Esophagus squamous epithelium (tissue), 5 donors: Measurements from ENCODE around the gene PLA2G7. TPM values are rescaled to one million over a fixed set of nuclear protein-coding genes. Genes with fewer than 3 reads are reported as not detected.

Experiments used
- DNase-seq: peaks from one replicate; lab custom pipeline; 2025; lab: John Stamatoyannopoulos, UW
- H3K27ac ChIP-seq, 4 donors: fragments of 200-600 bp; sonication (generic); one replicate each; pipeline ENCODE4 v1.5.1; 2016 to 2019; ENCODE audit warnings: mild to moderate bottlenecking in 1 of 4
- H3K27me3 ChIP-seq, 4 donors: fragments of 200-600 bp; sonication (generic); 1 replicate in 3 of 4; 2 replicates in 1 of 4; pipeline versions ENCODE4 v1.5.1 to v1.6.0; 2017 to 2021; ENCODE audit warnings: antibody characterized with exemption in 1 of 4
- H3K36me3 ChIP-seq, 3 donors: fragments of 200-600 bp; sonication (generic); one replicate each; pipeline ENCODE4 v1.5.1; 2016 to 2019
- H3K4me1 ChIP-seq, 3 donors: fragments of 200-600 bp; sonication (generic); one replicate each; pipeline ENCODE4 v1.5.1; 2017 to 2019
- H3K4me3 ChIP-seq, 4 donors: fragments of 200-600 bp; sonication (generic); 1 replicate in 3 of 4; 2 replicates in 1 of 4; pipeline ENCODE4 v1.5.1; 2016 to 2019; ENCODE audit warnings: mild to moderate bottlenecking in 2 of 4, moderate library complexity in 1 of 4
- H3K9me3 ChIP-seq, 3 donors: fragments of 200-600 bp; sonication (generic); one replicate each; pipeline ENCODE4 v1.5.1; 2016 to 2019
- CTCF ChIP-seq, 6 experiments: fragments of 450-650 bp in 4 of 6; fragments of 200-600 bp in 2 of 6; sonication (generic) in 2 of 6; IDR thresholded peaks; one replicate each; pipeline ENCODE4 v1.5.1; 2016 to 2019; ENCODE audit warnings: antibody characterized with exemption in 6 of 6, mild to moderate bottlenecking in 4 of 6, moderate library complexity in 4 of 6
- POLR2A ChIP-seq, 4 donors: fragments of 450-650 bp; IDR thresholded peaks; one replicate each; pipeline ENCODE4 v1.6.1; 2017; ENCODE audit warnings: antibody characterized with exemption in 4 of 4, mild to moderate bottlenecking in 4 of 4, moderate library complexity in 3 of 4
- WGBS, 2 donors: methylation state at CpG; one replicate each; pipeline ENCODE4 v1.1.5; 2018; 5-methylcytosine and 5-hydroxymethylcytosine counted together
- intact Hi-C: fragments of 100-400 bp; cut with DNase I; formaldehyde crosslinking; loops from one replicate; pipeline ENCODE4 v1.15.0; 2022
- total RNA-seq, 4 donors: library from RNA; depleted of rRNA; stranded (reverse); fragments of >200 nt; gene quantifications; one replicate each; pipeline ENCODE4 v1.1.0, GENCODE V29; 2016
- donor health status: DM: yes; HTN: yes; CAD: no.

PLA2G7 gene
- total RNA-seq, 4 donors from 2014 or later: 0.19 to 0.44 TPM; not detected in 2

- Histone ChIP-seq H3K27me3 (no peaks in the 10 kb centered on the region), H3K36me3 (peaks cover 0 to 31% (median 0%) of the 10 kb centered on the region in 3 donors), H3K9me3 (no peaks in the 10 kb centered on the region), H3K27ac (no peak overlapping the region), H3K4me3 (no peak overlapping the region), H3K4me1 (no peaks in the 10 kb centered on the region)
- peak in 1 of 6 experiments; percentile 12 for TF ChIP-seq CTCF (IDR thresholded peaks at IDR 0.05)
- TF ChIP-seq POLR2A (IDR thresholded peaks at IDR 0.05): no peak
- no peak for DNase-seq
- WGBS, 2 donors: 73 to 84% methylated on average over 4 of the region's 4 CpGs
- intact Hi-C loops: no loop called here
These were observed 57.9 kb downstream of the PLA2G7 start for GRCh38 chr6:46677314-46677654.

- TF ChIP-seq CTCF (IDR thresholded peaks at IDR 0.05) (no peak), POLR2A (IDR thresholded peaks at IDR 0.05) (no peak)
- DNase-seq: no peak
- Histone ChIP-seq H3K27me3 (no peaks in the 10 kb centered on the region), H3K9me3 (no peaks in the 10 kb centered on the region), H3K36me3 (peaks cover 0 to 36% (median 0%) of the 10 kb centered on the region in 3 donors), H3K27ac (no peak overlapping the region), H3K4me1 (no peaks in the 10 kb centered on the region), H3K4me3 (no peak overlapping the region)
- WGBS, 2 donors: 87 to 90% methylated on average over 6 of the region's 6 CpGs
- intact Hi-C loops: no loop called here
These were observed 58.4 kb downstream of the PLA2G7 start for GRCh38 chr6:46676604-46677313.

- WGBS, 2 donors: 78 to 92% methylated on average over 1 of the region's 1 CpG
- H3K27me3 ChIP-seq: no peaks in the 10 kb centered on the region
- DNase-seq: no peak
- no peak overlapping the region for H3K27ac ChIP-seq
- H3K36me3 ChIP-seq: peaks cover 0 to 45% (median 0%) of the 10 kb centered on the region in 3 donors
- no peak for TF ChIP-seq POLR2A (IDR thresholded peaks at IDR 0.05)
- no peak for TF ChIP-seq CTCF (IDR thresholded peaks at IDR 0.05)
- no peaks in the 10 kb centered on the region for H3K4me1 ChIP-seq
- H3K4me3 ChIP-seq: no peak overlapping the region
- H3K9me3 ChIP-seq: no peaks in the 10 kb centered on the region
- intact Hi-C loops: no loop called here
These were observed 60.8 kb downstream of the PLA2G7 start for GRCh38 chr6:46674410-46674809.

- Histone ChIP-seq H3K27ac (no peak overlapping the region), H3K4me1 (no peaks in the 10 kb centered on the region), H3K36me3 (peaks cover 0 to 33% (median 0%) of the 10 kb centered on the region in 3 donors), H3K9me3 (no peaks in the 10 kb centered on the region), H3K4me3 (no peak overlapping the region), H3K27me3 (no peaks in the 10 kb centered on the region)
- intact Hi-C loops: no loop called here
- 83 to 88% methylated on average over 2 of the region's 2 CpGs for WGBS, 2 donors
- DNase-seq: no peak
- no peak for TF ChIP-seq POLR2A (IDR thresholded peaks at IDR 0.05)
- no peak for TF ChIP-seq CTCF (IDR thresholded peaks at IDR 0.05)
These were observed 67.8 kb downstream of the PLA2G7 start for GRCh38 chr6:46667377-46667776.

- Histone ChIP-seq H3K27me3 (no peaks in the 10 kb centered on the region), H3K9me3 (no peaks in the 10 kb centered on the region), H3K4me3 (no peak overlapping the region), H3K36me3 (peaks cover 0 to 31% (median 0%) of the 10 kb centered on the region in 3 donors), H3K27ac (no peak overlapping the region), H3K4me1 (no peaks in the 10 kb centered on the region)
- WGBS, 2 donors: 83 to 87% methylated on average over 2 of the region's 2 CpGs
- intact Hi-C loops: no loop called here
- TF ChIP-seq CTCF (IDR thresholded peaks at IDR 0.05): no peak
- TF ChIP-seq POLR2A (IDR thresholded peaks at IDR 0.05): no peak
- no peak for DNase-seq
These were observed 73.7 kb downstream of the PLA2G7 start for GRCh38 chr6:46661483-46661882.
